Endothelial cell of umbilical vein (primary cell): ENCODE measurements around the gene PEAK3. TPM values are rescaled to one million over a fixed set of nuclear protein-coding genes. Genes with fewer than 3 reads are reported as not detected.

ENCODE experiments used
- BruUV-seq: library from RNA; stranded (reverse); fragments of 400-500 nt; replicated peaks from 2 replicates; lab custom pipeline; 2021; lab: Mats Ljungman, UMichigan
- CTCF ChIA-PET: fragments of 300-600, 350-600 bp; sonication (Branson Sonifier 250); formaldehyde crosslinking; loops from one replicate; lab custom pipeline; 2021; ENCODE audit warnings: antibody characterized with exemption, inconsistent platforms; lab: Charles Lee
- POLR2A ChIA-PET: fragments of 300-600, 350-600 bp; sonication (Branson Sonifier 250); formaldehyde crosslinking; loops from one replicate; lab custom pipeline; 2021; ENCODE audit warnings: antibody characterized with exemption, inconsistent platforms; lab: Charles Lee
- DNase-seq: peaks from one replicate; pipeline ENCODE4 v3.0.0-alpha.2; 2011; ENCODE audit warnings: low read depth, low spot score
- FAIRE-seq: peaks from 2 replicates; lab custom pipeline; 2011; peaks lifted over from hg19 to GRCh38; lab: Jason Lieb, UNC
- H2AFZ ChIP-seq: 2 replicates; pipeline ENCODE4 v1.6.0; 2012; ENCODE audit warnings: low read depth, low read length, control low read depth, inconsistent platforms
- H3K27ac ChIP-seq: 2 replicates; pipeline ENCODE4 v1.5.1; 2011; ENCODE audit warnings: low read depth, mild to moderate bottlenecking, control low read depth, low read length, moderate library complexity; ENCODE audit not compliant: insufficient read depth
- H3K27me3 ChIP-seq, 2 experiments: 2 replicates each; pipeline versions ENCODE4 v1.6.0 to v1.6.1; 2011; ENCODE audit warnings: low read length in 2 of 2, mixed read lengths in 1 of 2; ENCODE audit not compliant: control insufficient read depth in 2 of 2, insufficient read depth in 2 of 2
- H3K36me3 ChIP-seq, 2 experiments: 2 replicates in 1 of 2; 3 replicates in 1 of 2; pipeline ENCODE4 v1.5.1; 2011; ENCODE audit warnings: low read length in 2 of 2, mild to moderate bottlenecking in 1 of 2, moderate library complexity in 1 of 2; ENCODE audit not compliant: control insufficient read depth in 2 of 2, insufficient read depth in 2 of 2; ENCODE audit errors: extremely low read depth in 1 of 2
- H3K4me1 ChIP-seq: 3 replicates; pipeline ENCODE4 v1.5.1; 2011; ENCODE audit warnings: mild to moderate bottlenecking, low read length; ENCODE audit not compliant: control insufficient read depth, insufficient read depth; ENCODE audit errors: extremely low read depth
- H3K4me2 ChIP-seq: 2 replicates; pipeline ENCODE4 v1.6.1; 2011; ENCODE audit warnings: low read length, control low read depth, mixed read lengths; ENCODE audit not compliant: insufficient read depth
- H3K4me3 ChIP-seq, 3 experiments: fragments of 200-600 bp in 1 of 3; sonication (generic), shearing (Covaris generic) in 1 of 3; replicated peaks in 1 of 3; 2 replicates each; pipeline ENCODE4 v1.5.1; 2011 to 2016; ENCODE audit warnings: control low read depth in 3 of 3, low read length in 3 of 3, mild to moderate bottlenecking in 2 of 3, inconsistent platforms in 1 of 3, low read depth in 1 of 3, moderate library complexity in 1 of 3; ENCODE audit not compliant: insufficient read depth in 1 of 3
- H3K79me2 ChIP-seq: 2 replicates; pipeline ENCODE4 v1.6.0; 2012; ENCODE audit warnings: low read length, inconsistent platforms; ENCODE audit not compliant: control insufficient read depth, insufficient read depth
- H3K9ac ChIP-seq: replicated peaks from 2 replicates; pipeline ENCODE3; 2011; ENCODE audit warnings: low read length, control low read depth; ENCODE audit not compliant: insufficient read depth; ENCODE audit errors: extremely low read depth
- H3K9me1 ChIP-seq: replicated peaks from 3 replicates; pipeline ENCODE4 v1.6.0; 2011; ENCODE audit warnings: mild to moderate bottlenecking, low read length; ENCODE audit not compliant: control insufficient read depth, insufficient read depth; ENCODE audit errors: extremely low read depth
- H3K9me3 ChIP-seq: replicated peaks from 2 replicates; pipeline ENCODE4 v1.5.1; 2012; ENCODE audit warnings: low read length, inconsistent platforms; ENCODE audit not compliant: control insufficient read depth, insufficient read depth
- H4K20me1 ChIP-seq: replicated peaks from 2 replicates; pipeline ENCODE3; 2011; ENCODE audit warnings: mild to moderate bottlenecking, low read length; ENCODE audit not compliant: control insufficient read depth, insufficient read depth; ENCODE audit errors: extremely low read depth
- CTCF ChIP-seq, 2 donors: IDR thresholded peaks; 1 replicate in 1 of 2; 2 replicates in 1 of 2; pipeline ENCODE4 v1.5.1; 2011; ENCODE audit warnings: low read length in 2 of 2, mild to moderate bottlenecking in 2 of 2, moderate library complexity in 2 of 2, control low read depth in 1 of 2, inconsistent platforms in 1 of 2, low read depth in 1 of 2; ENCODE audit not compliant: insufficient read depth in 1 of 2; ENCODE audit errors: extremely low read depth in 1 of 2
- EZH2 ChIP-seq: IDR thresholded peaks from 2 replicates; pipeline ENCODE4 v1.6.1; 2012; ENCODE audit warnings: borderline replicate concordance, low read depth, mild to moderate bottlenecking, moderate library complexity, low read length, inconsistent platforms; ENCODE audit not compliant: severe bottlenecking
- GATA2 ChIP-seq: IDR thresholded peaks from 2 replicates; pipeline ENCODE4 v1.7.0; 2011; ENCODE audit warnings: low read depth, mild to moderate bottlenecking, moderate library complexity, mixed read lengths, low read length; ENCODE audit not compliant: insufficient read length, insufficient read depth
- dilution Hi-C: fragments of 300-500 bp; cut with MboI; formaldehyde crosslinking; loops from one replicate; pipeline ENCODE4 v1.15.0; 2019; ENCODE audit warnings: low sequenced_read_pairs; ENCODE audit not compliant: extremely low pct_ligation_motif_present
- intact Hi-C: fragments of 100-400 bp; cut with micrococcal nuclease; formaldehyde crosslinking; loops from one replicate; pipeline ENCODE4 v1.10.0; 2022
- polyA plus RNA-seq, 4 experiments: library from polyadenylated mRNA; depleted of rRNA in 3 of 4; stranded (reverse) in 3 of 4; unstranded in 1 of 4; fragments of >200 nt; gene quantifications; 2 replicates each; pipeline versions ENCODE4 v1.2.1 to v1.2.3, GENCODE V29; 2011 to 2012; ENCODE audit warnings: missing spikeins in 1 of 4
- total RNA-seq: library from RNA; stranded (reverse); gene quantifications from 2 replicates; pipeline ENCODE4 v1.2.3, GENCODE V29; 2021

PEAK3 gene
- total and polyA plus RNA-seq, 2 donors (not counting 3 experiments of a cell fraction or from before 2014, with no cell fraction given): 0.03 TPM; not detected in 1

- H3K36me3 ChIP-seq: no peaks in the 10 kb centered on the region
- H3K27me3 ChIP-seq: peaks cover 43 to 53% of the 10 kb centered on the region in 2 experiments
- no TSS peak for BruUV-seq
- TF ChIP-seq EZH2 (peak; percentile 73), CTCF (IDR thresholded peaks at IDR 0.05; ENCODE audit: extremely low read depth in 1 of 2, insufficient read depth in 1 of 2, low read depth in 1 of 2, low read length in 2 of 2) (no peak), GATA2 (no peak)
- no peak for DNase-seq
- peaks cover 5% of the 10 kb centered on the region for H3K4me1 ChIP-seq
- no peak overlapping the region for H3K9ac ChIP-seq
- H4K20me1 ChIP-seq: no peaks in the 10 kb centered on the region
- no peaks in the 10 kb centered on the region for H3K79me2 ChIP-seq
- no peak for FAIRE-seq
- no peaks in the 10 kb centered on the region for H3K9me1 ChIP-seq
- H3K4me3 ChIP-seq: no peak overlapping the region
- ChIA-PET CTCF (interaction anchor here (0.9 to 2.0 kb wide), 2 partner anchors 12 to 29 kb away, joined by 4 to 7 read pairs; no protein-coding TSS in a partner anchor), POLR2A (no interaction called here)
- intact Hi-C loops: no loop called here
- no peak overlapping the region for H3K4me2 ChIP-seq
- no peaks in the 10 kb centered on the region for H3K9me3 ChIP-seq
- H3K27ac ChIP-seq: no peak overlapping the region
- dilution Hi-C loops: no loop called here
- no peak overlapping the region for H2AFZ ChIP-seq
These were observed 8.6 kb upstream of the PEAK3 start for GRCh38 chr19:2290441-2291184.
